Activated CD4-positive, alpha-beta T cell treated with anti-CD3 and anti-CD28 coated beads for 48 hours (primary cell): ENCODE data around the gene HEXA.
A peak's percentile ranks its signal among the peaks of the same experiment; 100 is the strongest.
"Not testable (repeated sequence)": the region's sequence is repeated elsewhere in the genome, so short reads cannot be mapped to it uniquely, and the experiment has no call there.

Experiments used
- DNase-seq: peaks from one replicate; pipeline ENCODE4 v3.0.0-alpha.2; 2020

HEXA gene

DNA sequence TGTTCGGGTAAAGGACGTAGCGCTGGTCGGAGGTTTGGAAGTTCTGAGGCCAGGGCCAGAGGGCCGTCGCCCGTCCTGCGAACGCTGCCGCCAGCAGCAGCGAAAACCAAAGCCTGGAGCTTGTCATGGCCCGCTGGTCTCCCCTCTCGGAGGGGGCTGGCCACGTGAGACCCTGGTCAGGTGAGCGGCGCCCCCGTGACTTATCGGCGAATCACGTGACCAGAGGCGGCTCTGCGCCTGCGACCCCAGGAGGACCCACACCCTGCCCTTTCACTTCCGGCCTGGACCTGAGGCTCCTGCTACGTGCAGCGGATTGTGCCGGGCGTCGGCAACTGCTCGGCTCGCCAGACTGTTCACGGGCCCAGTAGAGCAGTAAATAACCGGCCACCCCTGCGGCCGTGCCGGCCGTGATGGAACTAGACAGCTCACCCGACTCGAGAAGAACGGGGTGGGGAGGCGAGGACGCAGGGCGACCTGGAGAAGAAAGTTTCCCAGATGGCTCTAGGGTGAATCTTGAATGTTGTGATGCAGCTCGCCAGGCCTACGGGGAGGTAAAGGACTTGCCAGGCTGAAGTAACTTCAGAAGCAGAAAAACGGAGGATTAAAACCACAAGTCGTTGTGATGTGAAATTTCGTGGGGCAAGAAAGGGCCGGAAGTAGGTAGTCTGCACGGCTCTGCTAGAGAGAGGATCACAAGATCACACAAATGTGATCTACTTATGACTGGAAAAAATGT, at the start of gene HEXA:
Gene HEXA (minus strand): TSS at position 169 of the 736 bp plus-strand sequence. CDS start 42 bp downstream, at position 127.
- DNase-seq: peak; percentile 99

DNA sequence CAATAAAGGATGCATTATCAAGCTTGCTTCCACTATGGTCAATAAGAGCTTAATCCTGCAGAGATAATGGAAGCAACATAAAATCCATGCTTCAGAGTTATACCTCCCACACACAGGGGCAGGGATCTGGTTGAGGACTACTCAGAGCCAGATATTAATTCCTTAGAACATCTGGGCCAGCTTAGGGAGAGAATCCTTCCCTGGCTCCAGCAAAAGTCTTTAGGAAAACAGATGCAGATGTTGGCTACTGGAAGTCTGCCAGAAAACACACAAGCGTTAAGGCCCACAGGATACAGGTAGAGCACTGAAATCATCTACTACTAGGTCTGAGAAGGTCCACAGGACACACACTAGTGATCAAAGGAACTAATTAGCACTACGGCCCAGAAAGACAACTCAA, 47.4 kb upstream of the HEXA start:
- no peak for DNase-seq

DNA sequence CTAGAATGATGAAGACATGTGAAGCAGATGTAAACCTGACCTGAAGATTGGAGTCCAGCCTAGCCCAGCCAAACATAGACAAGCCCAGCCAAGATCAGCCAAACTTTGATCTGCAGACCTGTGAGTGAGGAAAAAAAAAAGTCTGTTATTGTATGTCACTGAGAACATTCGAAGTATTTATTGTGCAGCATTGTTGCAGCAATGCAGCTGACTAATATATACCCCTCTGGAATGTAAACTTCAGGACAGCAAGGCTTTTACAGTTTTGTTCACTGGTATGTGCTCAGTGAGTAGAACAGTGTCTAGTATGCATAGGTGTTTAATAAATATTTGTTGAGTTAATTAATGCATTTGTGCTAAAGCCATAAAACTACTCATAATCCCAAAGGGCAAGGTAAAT, 45.7 kb upstream of the HEXA start:
- no peak for DNase-seq

DNA sequence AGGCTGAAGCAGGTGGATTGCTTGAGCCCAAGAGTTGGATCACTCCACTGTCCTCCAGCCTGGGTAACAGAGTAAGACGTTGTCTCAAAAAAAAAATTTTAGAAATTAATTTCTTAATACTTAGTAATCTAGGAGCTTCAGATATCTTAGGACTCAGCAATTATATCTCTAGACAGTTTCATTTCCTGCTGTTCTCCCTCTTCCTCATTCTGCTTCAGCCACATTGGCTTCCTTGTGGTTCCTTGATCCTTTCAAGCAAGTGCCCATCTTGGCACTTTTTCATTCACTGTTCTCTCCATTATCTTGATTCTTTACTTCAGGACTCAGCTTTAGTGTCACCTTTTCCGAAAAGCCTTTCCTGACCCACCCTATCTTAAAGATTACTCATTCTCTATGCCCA, 44.8 kb upstream of the HEXA start:
- no peak for DNase-seq

DNA sequence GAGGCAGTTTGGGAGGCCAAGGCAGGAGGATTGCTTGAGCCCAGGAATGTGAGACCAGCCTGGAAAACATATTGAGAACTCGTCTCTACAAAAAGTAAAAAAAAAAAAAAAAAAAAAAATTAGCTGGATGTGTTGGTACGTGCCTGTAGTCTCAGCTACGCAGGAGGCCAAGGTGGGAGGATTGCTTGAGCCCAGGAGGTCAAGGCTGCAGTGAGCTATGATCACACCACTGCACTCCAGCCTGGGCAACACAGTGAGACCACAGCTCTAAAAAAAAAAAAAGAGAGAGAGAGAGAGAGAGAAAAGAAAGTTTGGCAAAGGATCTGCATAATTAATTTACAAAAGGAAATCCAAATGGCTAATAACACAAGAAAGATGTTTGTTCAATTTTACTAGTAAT, 44.0 kb upstream of the HEXA start:
- DNase-seq: not testable (repeated sequence)

DNA sequence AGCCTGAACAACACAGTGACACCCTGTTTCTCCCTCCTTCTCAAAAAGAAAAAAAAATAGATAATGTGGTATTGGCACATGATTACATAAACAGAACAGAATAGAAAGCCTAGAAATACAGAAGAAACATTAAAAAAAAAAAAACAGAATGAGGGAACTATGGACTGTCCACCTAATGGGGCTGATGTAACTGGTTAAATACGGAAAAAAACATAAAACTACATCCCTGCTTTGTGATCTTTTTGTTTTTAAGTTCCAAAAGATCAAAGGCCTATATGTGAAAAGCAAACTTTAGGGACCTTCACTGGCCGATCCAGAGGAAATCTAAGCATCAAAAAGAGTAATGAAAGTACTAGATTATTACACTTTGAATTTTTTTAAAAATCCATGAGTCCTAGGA, 39.5 kb upstream of the HEXA start:
- DNase-seq: no peak

DNA sequence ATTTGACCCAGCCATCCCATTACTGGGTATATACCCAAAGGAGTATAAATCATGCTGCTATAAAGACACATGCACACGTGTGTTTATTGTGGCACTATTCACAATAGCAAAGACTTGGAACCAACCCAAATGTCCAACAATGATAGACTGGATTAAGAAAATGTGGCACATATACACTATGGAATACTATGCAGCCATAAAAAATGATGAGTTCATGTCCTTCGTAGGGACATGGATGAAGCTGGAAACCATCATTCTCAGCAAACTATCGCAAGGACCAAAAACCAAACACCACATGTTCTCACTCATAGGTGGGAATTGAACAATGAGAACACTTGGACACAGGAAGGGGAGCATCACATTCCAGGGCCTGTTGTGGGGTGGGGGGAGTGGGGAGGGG, 37.5 kb upstream of the HEXA start:
- not testable (repeated sequence) for DNase-seq

DNA sequence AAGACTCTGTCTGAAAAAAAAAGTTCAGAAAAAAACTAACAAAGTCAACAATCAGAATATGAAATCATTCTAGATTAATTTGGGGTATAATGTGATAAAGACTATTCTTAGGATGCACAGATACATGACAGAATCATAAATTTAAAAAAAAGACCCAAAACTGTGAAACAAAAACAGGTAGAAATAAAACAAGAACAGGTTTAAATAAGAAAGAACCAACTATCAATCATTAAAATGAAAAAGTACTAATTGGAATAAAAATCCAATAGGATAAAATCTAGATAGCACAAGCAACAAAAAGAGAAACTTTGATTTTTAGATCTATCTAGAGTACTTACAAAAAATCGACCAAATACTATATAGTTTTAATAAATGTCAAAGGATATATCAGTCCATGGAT, 35.7 kb upstream of the HEXA start:
- no peak for DNase-seq

DNA sequence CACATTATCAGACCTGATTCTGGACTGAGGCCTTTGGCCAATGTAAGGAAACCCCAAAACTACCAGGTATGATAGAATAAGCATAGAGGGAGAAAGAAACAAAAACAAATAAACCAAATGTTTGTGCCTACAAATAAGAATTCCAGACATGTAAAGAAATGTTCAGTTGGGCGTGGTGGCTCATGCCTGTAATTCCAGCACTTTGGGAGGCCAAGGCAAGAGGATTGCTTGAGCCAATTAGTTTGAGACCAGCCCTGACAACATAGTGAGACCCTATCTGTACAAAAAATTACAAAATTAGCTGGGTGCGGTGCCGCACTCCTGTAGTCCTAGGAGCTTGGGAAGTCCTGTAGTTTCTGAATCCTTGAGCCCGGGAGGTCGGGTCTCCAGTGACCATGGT, 35.3 kb upstream of the HEXA start:
- no peak for DNase-seq

DNA sequence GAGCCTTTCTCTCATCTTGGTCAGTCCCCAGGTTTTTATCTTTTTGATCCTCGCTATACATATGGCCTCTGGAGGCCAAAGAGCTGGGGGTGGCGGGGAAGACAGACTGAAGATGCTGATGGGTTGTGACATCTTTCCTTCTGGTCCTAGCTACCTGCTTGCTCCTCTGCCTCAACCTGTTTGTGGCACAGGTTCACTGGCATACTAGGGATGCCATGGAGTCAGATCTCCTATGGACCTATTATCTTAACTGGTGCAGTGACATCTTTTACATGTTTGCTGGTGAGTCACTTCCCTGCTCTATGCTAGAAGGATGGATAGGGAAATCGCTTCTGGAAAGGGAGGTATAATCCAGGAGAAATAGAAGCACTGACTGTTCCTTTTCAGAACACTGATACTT, 31.1 kb upstream of the HEXA start:
- DNase-seq: no peak

DNA sequence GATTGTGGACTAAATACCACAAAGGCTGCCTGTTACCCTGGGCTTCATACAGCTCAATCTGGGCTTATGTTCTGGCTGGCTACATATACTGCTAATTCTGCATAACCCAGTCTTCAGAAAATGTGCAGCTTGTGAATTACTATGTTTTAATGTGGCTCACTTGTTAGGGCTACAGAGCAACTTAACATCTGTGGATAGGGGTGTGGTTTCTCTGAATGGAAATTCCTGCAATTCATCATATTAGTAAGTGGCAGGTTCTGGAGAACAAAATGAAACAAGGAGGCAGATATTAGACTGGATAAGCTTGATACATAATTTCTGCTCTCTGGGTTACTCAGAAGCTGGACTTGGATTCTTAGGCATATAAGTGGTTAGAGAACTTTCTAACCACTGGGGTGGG, 29.0 kb upstream of the HEXA start:
- DNase-seq: no peak

DNA sequence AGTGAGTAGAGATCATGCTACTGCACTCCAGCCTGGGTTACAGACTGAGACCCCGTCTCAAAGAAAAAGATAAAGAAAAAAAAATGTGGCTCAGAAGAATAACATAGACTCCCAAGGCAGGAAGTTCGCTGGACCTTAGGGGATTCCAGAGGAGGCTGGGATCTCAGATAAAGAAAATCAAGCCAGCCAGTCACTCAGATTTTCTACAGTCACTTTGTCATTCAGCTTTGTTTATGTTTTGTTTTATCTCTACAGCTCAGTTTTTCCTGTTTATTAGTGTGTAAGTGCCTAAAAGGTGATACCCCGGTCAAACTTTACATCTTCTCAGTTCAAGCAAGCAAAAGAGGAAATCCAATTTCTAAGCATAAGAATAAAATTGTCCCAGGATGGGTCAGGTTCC, 28.5 kb upstream of the HEXA start:
- no peak for DNase-seq

DNA sequence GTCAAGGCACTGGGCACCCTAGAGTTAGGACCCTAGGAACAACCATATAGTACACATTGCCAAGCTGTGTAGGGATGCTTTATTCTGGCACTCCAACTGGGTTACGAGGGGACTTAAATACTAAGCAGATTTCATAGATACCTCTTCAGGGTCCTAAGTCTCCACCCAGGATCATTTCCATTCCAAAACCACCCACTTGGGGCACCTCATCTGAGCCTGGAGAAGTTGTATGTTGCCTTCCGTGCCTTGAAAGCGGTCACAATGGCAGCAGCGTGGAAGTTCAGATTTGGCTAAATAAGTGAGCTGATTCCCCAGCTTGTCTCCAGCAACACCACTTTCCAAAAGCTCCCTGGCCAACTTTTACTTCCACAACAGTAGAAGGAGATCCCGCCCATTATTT, 26.9 kb upstream of the HEXA start:
- no peak for DNase-seq

DNA sequence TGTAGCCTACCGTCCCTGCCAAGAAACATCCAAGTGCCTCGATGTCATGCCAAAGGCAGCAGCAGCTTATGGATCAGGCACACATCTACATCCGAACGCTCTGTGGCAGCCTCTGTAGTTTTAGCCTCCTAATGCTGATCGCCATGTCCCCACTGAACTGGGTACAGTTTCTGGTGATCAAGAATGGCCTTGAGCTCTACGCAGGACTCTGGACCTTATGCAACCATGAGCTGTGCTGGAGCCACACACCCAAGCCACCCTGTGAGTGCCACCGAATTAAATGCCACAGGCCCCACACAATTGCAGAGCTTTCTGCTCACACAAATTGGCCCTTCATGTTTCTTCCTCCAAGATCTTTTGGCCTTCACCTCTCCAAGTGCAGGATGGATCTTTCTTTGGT, 22.8 kb upstream of the HEXA start:
- no peak for DNase-seq

DNA sequence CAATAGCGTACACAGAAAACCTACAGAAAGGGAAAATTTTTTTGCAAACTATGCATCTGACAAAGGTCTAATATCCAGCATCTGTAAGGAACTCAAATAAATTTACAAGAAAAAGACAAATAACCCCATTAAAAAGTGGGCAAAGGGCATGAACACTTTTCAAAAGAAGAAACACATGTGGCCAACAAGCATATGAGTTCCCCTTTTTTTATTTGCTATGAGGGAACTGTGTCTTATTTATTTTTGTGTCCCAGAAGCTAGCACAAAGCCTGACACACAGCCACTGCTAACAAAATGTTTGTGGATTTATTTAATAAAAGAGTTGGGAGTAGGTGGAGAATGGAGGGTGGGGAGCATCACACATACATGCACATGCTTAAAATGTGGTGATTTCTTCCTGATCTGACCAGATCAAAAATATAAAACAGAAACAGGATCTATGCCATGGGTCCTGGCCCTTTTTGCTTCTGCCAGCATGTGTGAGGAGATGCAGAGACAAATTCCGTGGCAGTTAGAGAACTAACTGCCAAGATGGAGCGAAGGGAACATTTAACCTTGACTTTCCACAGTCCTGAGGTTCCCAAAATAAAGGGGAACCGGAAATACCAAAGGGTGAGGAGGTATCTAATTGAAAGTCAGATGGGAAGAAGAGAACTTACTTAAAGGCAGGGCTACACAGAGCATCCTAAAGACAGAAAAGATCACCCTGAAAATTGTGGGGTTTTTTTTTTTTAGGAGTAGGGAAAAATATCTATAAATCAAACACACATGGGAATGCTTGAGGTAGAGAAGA, 22.2 kb upstream of the HEXA start, which contains the start of gene TMEM202:
Gene TMEM202 (plus strand): TSS at position 510 of the 793 bp plus-strand sequence. CDS start 22 bp downstream, at position 532.
- no peak for DNase-seq

DNA sequence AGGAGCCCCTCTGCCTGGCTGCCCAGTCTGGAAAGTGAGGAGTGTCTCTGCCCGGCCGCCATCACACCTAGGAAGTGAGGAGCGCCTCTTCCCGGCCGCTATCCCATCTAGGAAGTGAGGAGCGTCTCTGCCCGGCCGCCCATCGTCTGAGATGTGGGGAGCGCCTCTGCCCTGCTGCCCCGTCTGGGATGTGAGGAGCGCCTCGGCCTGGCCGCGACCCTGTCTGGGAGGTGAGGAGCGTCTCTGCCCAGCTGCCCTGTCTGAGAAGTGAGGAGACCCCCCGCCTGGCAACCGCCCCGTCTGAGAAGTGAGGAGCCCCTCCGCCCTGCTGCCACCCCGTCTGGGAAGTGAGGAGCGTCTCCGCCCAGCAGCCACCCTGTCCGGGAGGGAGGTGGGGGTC, 20.5 kb upstream of the HEXA start:
- DNase-seq: not testable (repeated sequence)

DNA sequence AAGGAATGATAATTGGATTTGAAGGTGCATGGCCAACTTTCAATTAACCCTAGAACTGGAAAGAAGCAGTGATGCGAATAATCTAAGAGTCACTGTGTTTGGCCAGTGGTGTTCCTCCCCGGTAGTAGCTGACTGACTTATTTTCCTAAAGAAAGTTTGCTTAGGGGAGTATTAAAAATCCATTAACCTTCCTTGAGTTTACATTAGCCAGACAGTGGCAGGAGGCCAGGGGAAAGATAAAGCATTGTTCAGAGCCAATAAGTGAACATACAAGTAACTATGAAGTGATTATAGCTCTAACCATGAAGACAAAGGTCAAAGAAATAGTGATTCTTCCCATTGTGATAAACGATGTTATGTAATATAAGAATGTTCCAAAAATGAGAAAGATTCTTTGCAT, 13.4 kb upstream of the HEXA start:
- no peak for DNase-seq

DNA sequence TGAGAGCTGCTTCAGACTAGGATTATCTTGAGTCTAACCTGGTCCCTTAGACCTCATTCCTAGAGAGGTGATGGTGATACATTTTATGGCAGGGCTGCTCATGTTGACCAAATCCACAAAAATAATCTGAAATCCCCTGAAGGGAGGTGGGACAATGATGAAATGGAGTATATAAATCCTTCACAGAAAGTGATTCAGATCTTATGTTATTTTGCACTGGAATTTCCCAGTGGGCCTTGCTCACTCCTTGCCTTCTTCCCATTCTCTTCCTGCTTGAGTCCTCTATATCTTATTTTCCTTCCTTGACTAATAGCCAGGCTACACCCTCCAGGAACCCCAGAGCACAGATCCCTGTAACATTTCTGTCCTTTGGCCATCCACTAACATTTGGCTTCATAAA, 11.9 kb upstream of the HEXA start:
- no peak for DNase-seq

DNA sequence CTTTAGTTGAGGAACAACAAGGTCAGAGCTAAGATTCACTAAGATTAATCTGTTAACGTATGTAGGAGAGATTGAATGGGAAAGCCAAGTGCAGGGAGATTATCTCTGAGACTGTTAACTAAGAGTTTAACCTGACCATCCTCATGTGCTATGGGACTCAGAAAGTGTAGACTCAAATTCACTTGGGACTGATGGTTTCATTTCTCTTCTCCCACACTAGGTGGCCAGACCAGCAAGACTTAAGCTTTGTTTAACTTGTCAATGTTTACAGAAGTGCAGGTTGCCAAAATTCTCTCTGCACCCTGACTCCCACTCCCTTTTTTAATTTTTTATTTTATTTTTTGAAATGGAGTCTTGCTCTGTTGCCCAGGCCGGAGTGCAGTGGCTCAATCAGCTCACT, 6.3 kb upstream of the HEXA start:
- no peak for DNase-seq

DNA sequence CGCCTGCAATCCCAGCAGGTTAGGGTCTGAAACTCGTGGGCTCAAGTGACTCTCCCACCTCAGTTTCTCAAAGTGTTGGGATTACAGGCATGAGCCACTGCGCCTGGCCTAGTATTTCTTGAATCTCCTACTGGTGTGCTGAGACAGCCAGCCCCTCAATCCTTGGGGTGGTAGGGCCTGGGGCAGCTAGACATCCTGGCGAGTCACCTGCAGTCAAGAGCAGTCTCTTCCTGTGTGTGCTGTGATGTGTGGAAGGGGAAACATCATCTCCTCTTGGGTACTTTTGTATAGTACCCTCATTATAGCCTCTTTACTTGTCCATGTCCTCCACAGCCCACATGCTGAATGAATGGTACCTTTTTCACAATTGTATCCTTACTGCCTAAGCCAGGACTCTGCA, 4.9 kb upstream of the HEXA start:
- no peak for DNase-seq

DNA sequence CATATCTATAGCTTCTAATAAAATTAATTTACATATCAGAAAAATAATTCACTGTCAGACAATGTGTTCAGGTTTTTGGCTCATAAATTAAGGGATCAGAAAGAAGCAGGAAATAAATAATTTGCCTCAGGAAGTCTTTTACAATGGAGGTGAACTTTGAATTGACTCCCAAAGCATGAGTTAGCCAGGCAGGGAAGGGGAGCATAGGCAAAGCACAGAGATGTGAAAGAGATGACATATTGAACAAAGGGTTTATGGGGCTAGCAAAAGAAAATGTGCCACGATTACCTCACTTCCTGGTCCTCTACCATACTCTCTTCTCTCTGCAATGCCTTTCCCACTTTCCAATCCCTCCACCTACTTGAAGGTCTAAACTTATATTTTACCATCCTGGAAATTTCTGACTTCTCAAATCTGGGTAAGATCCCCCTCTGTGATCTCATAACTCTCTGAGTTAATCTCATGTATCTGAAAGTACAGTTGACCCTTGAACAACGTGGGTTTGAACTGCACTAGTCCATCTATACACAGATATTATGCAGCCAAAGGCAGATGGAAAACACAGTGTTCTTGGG, 4.1 kb upstream of the HEXA start:
- DNase-seq: no peak

DNA sequence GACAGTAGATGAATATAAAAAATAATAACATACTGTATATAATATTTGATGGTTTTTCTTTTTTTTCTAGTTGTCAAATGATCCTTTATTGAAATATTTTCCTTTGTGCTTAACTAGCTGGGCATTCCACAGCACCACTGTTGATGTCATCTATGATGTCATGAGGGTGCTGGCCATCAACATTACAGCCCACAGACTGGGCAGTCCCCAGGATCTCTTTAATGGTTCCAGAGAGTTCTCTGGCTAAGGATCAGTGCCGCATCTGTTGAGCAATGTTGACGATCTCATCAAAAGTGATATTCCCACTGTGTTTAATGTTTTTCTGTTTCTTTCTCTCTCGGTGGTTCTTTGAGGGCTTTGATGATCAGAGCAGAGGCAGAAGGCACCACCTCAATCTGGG, 3.3 kb upstream of the HEXA start:
- DNase-seq: not testable (repeated sequence)

DNA sequence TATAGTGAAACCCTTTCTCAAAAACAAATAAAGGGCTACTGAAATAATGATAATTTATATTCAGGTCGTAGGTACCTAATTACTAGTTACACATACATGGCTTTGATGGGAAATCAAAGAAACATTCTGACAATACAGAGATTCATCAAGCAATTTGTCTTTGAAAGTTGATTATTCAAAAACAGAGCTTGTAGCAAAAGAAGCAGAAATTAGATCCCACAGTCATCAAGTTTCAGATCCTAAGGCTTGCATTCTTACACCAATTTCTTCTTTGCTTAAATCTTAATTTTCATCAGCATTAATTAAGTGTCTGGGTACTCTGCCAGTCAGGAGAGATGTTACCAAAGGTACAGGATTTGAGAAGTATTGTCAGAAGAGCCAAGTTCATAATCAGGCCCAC, 1.5 kb upstream of the HEXA start:
- DNase-seq: no peak

DNA sequence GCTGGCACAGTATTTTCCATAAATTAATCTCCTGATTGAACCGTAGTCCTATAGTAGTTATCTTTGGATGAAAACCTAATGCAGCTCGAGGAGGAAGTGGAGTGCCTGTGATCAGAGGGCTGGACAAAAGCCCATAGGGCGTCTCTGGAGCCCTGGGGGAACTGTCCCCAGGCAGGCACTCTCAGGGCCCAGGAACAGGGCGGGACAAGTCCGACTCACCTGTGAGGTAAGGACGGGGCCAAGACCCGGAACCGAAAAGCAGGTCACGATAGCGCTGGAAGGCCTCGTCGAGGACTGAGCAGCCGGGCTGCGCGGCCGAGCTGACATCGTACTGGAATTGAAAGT, 341 bp downstream of the HEXA start:
- no peak for DNase-seq
